Fibroblast of skin of right biceps (primary cell): ENCODE measurements around the gene TM9SF3.
"Not testable (repeated sequence)": the region's sequence is repeated elsewhere in the genome, so short reads cannot be mapped to it uniquely, and the experiment has no call there.

ENCODE experiments used
- DNase-seq: peaks from one replicate; pipeline ENCODE4 v3.0.0-alpha.2; 2013

The TM9SF3 gene

GRCh38 chr10:96596422-96597407 lies 9.9 kb upstream of the TM9SF3 start:
- no peak for DNase-seq

- no peak for DNase-seq
Measured at GRCh38 chr10:96595741-96596140, 8.9 kb upstream of the TM9SF3 start.

GRCh38 chr10:96591946-96592345 lies 5.1 kb upstream of the TM9SF3 start:
- no peak for DNase-seq

GRCh38 chr10:96588616-96589419 lies 2.0 kb upstream of the TM9SF3 start:
- DNase-seq = peak; percentile 73

- DNase-seq = no peak
Measured at GRCh38 chr10:96588060-96588554, 1.3 kb upstream of the TM9SF3 start.

GRCh38 chr10:96587264-96588059 lies 650 bp upstream of the TM9SF3 start:
- peak; percentile 79 for DNase-seq

- DNase-seq = no peak
Measured at GRCh38 chr10:96585736-96586418, 935 bp downstream of the TM9SF3 start.

GRCh38 chr10:96584474-96584873 lies 2.3 kb downstream of the TM9SF3 start:
- DNase-seq = no peak

- no peak for DNase-seq
Measured at GRCh38 chr10:96584035-96584434, 2.8 kb downstream of the TM9SF3 start.

GRCh38 chr10:96579133-96579532 lies 7.7 kb downstream of the TM9SF3 start:
- DNase-seq = no peak

- no peak for DNase-seq
Measured at GRCh38 chr10:96578633-96579032, 8.2 kb downstream of the TM9SF3 start.

- no peak for DNase-seq
Measured at GRCh38 chr10:96578022-96578421, 8.8 kb downstream of the TM9SF3 start.

GRCh38 chr10:96577069-96577468 lies 9.7 kb downstream of the TM9SF3 start:
- DNase-seq = no peak

GRCh38 chr10:96576277-96576980 lies 10.4 kb downstream of the TM9SF3 start:
- DNase-seq = no peak

- not testable (repeated sequence) for DNase-seq
Measured at GRCh38 chr10:96574564-96574963, 12.2 kb downstream of the TM9SF3 start.

- no peak for DNase-seq
Measured at GRCh38 chr10:96573036-96573435, 13.8 kb downstream of the TM9SF3 start.

- DNase-seq = no peak
Measured at GRCh38 chr10:96570983-96571964, 15.5 kb downstream of the TM9SF3 start.

GRCh38 chr10:96570511-96570910 lies 16.3 kb downstream of the TM9SF3 start:
- no peak for DNase-seq

- DNase-seq = no peak
Measured at GRCh38 chr10:96568402-96568801, 18.4 kb downstream of the TM9SF3 start.

GRCh38 chr10:96565774-96566173 lies 21.0 kb downstream of the TM9SF3 start:
- DNase-seq = peak; percentile 56
